GM18511 (cell line): ENCODE results near the gene EMP2.

Experiments used
- ATAC-seq: cut with Tn5 transposase; IDR thresholded peaks from one replicate; pipeline ENCODE4 v1.9.1; 2021; ENCODE audit warnings: mild to moderate bottlenecking, moderate library complexity; ENCODE audit not compliant: unreplicated experiment

Gene EMP2

DNA sequence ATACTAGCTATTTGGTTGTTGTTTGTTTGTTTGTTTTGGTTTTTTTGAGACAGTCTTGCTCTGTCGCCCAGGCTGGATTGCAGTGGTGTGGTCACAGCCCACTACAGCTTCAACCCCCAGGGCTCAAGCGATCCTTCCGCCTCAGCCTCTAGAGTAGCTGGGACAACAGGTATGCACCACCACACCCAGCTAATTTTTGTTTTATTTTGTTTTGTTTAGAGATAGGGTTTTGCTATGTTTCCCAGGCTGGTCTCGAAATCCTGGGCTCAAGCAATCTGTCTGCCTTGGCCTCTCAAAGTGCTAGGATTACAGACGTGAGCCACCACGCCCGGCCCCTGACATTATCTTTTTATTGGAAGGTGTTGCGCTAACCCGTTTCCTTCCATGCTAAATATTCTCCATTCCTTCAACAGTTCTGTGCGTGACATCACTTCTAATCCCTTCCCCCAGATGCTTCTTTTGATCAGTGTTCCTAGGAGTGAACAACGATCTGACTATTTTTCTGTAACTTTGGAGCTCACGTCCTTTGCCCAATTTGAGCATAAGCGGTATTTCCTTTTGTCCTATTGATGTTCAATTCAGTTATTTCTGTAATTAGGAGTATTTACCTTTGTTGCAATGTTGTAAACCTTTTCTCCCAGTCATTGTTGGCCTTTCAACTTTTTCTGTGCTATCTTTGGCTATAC, 30.2 kb upstream of the EMP2 start:
- ATAC-seq = no peak

DNA sequence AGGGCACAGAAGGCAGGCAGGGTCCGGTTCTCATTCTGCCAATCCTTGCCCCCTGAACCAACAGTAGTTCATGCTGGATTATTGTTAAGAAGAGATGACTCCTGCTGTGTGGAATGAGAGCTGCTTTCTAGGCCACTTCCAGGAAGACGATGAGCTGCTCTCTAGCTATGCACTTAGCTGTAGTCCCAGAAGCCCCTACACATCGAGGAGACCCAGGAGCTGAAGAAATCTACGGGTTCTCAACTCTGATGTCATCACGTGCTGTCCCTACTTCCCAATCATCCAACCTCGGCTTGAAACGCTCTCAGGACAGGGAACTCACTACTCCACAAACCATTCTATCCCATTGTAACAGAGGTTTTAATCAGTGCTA, 29.0 kb upstream of the EMP2 start:
- ATAC-seq = no peak

DNA sequence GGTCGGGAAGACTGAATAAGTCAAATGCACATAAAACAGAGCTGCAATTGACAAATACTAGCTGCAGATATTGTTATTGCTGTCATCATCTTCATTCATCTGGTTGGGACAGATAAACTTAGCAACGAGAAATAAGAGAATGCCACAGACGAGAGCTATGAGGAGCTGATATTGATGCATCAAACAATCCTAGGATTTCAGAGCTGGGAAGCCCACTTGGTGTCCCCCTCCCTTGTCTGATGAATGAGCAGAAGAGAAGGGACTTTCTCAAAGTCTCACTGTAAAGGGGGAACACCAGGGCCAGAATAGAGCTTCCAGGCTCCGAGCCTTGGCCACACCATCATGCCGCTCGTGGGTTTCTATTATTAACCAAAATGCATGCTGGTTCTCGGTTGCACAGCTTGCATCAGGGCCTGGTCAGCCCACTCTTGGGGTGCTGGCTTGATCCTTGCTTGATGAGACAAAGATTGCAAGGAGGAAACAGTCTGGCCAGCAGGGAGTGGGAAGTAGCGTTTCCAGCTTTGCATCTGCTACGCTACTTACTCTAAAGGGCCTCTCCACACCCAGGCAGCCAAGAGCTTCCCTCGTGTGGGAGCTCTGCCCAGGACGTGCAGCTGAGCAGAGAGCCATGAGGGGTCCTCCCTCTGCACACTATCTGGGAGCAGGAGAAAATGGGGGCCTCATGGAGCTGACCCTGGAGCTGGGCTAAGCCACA, 28.4 kb upstream of the EMP2 start:
- ATAC-seq = no peak

DNA sequence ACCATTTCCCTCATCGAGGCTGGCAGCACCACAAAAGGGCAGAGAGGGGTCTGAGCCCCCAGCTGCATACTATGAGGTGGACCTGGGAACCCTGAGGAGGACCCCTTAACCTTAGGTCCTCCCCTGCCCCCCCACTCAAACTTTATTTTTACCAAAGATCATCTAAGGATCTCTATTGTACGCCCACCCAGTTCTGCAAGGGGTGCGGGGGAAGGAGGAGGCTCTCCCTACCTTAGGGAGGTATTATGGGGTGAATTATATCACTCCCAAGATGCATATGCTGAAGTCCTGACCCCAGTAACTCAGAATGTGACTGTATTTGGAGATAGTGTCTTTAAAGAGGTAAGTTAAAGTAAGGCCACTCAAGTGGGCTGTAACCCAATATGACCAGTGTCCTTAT, 26.8 kb upstream of the EMP2 start:
- no peak for ATAC-seq

DNA sequence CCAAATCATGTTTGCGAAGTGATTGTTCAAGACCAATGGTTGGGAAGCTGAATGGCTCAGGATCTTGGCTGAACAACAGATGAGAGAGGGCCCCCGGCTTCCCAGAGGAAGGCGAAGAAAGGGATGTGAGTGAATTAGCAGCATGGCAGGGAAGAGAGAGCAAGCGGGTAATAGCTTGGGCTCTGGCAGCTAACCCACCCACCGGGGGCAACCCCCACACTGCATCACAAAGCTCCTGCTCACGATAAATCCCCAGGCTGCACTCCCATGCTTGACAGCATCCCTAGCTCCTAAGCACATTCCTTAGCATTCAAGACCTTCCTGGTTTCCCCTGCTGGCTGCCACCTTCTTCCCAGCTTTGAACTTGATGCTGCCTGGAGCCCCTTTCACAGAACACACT, 26.2 kb upstream of the EMP2 start:
- ATAC-seq = no peak

DNA sequence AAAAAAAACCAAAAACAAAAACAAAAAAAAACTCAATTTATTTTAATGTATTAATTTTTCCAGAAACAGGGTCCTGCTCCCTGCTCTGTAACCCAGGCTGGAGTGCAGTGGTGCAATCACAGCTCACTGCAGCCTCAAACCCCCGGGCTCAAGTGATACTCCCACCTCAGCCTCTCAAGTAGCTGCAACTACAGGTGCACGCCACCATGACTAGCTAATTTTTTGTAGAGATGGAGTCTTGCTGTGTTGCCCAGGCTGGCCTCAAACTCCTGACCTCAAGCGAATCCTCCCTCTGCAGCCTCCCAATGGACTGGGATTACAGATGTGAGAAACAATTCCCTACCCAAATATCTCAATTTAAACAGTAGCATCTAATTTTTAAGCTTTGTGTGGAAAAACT, 25.2 kb upstream of the EMP2 start:
- ATAC-seq = no peak

DNA sequence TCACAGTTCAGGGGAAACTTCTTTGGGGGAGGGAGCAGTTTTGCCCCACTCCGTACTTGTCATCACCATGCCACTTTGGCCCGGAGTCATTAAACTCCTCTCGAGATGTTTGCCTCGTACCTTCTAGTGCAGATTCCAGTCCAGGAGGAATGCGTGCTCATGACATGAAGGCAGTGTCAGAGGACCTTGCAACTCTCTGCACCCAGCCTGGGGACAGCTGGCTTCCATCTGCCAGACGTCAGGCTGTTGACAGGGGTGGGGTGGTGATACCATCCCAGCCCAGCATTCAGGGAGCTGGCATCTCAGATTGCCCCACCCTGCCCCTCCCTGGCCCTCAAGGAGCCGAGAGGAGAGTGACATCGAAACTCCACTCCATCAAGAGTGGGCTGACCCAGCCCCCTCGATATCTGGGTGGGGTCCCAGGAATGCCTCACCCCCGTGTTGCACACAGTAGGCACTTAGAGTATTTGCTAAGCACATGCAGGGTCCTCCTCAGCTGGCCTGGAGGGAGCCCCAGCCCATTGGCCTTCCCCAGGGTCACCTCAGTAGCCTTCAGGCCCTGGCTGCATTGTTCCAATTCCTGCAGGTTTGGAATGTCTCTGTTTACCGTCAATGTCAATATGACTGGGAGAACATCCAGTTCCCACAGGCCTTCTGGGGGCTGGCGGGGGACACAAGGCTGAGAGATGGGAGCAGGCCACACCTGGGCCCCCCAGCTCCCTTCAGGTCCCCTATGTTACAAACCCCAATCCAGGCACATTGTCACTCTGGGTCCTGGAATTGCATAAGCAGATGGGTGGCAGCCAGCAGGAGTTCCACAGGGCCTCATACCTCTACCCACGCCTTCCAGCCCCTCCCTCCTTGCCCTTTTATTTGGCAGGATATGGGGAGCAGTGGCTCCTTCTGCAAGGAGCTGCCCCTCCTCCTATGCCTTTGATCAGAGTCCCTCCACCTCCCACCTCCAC, 21.3 kb upstream of the EMP2 start:
- no peak for ATAC-seq

DNA sequence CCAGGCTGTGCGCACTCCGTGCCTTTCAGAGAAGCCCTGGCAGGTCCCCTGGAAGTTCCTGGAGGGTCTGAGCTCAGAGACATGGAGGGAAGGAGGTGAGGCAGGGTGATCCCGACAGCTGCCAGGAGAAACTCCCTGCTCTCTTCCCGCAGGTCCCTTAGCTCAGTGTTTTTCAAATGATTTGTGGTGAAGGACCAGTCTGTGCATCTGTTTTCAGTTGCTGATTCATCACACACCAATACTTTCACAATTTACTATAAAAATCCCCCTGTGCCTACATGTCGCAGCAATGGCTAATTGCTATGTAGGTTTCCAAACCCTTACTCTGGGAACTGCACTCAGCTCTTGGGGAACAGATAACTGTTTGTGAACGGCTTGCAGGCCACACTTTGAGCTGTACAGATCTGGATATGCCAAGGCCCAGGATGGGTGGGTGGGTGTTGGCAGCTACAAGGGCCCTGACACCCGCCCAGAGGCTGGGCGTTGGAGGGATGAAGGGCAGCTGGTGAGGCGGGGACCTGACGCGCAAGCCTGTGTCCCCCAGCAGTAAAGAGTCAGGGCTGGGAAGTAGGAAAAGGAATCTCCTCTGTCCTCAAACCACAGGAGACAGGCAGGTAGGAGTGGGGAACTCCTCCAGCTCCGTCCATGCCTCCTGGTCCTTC, 20.5 kb upstream of the EMP2 start:
- no peak for ATAC-seq

DNA sequence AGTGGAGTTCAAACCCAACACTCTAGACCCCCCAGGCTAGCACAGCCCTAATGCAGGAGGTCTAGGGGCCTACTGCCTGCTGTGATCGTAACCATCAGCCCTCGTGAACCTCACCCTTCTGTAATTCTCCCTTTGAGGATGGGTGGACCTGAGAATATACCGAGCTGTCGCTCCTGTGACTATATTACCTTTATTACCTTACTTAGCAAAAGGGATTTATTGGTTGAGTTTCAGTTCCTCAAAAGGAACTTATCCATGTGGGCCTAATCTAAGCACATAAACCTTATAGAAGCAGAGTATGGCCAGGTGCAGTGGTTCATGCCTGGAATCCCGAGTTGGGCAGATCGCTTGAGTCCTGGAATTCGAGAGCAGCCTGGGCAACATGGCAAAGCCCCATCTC, 19.2 kb upstream of the EMP2 start:
- ATAC-seq = no peak

DNA sequence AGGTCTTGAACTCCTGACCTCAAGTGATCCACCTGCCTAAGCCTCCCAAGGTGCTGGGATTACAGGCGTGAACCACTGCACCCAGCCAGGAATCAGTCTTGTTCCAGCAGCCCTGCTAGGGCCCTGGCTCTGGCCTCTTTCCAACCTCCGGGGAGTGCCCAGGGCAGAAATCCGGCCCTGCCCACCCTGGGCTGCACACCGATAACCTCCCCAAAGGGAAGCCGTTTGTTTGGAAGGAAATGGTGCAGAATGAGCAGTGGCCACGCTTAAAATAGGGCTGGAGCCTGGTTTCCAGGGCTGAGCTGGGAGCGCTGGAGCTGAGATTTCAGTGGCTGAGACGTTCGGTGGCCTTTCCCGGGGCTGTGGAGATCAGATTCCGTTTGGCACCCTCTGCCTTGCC, 17.8 kb upstream of the EMP2 start:
- ATAC-seq = no peak

DNA sequence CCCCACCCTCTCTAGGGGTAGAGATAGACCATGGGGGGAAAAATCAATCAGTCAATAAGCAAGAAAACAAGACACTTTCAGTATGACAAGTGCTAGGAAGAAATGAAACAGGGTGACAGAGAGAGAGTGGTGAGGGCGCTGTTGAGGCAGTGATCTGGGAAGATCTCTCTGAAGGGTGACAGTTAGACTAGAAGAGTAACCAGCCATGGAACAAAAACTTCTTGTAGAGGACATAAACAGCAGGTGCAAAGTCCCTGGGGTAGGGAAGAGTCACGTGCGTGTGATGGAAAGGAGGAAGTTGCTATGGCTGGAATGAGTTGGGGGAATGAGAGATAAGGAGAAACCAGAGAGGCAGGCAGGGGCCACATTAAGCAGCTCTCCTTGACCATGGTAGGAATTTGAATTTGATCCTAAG, 16.8 kb upstream of the EMP2 start:
- ATAC-seq = no peak

DNA sequence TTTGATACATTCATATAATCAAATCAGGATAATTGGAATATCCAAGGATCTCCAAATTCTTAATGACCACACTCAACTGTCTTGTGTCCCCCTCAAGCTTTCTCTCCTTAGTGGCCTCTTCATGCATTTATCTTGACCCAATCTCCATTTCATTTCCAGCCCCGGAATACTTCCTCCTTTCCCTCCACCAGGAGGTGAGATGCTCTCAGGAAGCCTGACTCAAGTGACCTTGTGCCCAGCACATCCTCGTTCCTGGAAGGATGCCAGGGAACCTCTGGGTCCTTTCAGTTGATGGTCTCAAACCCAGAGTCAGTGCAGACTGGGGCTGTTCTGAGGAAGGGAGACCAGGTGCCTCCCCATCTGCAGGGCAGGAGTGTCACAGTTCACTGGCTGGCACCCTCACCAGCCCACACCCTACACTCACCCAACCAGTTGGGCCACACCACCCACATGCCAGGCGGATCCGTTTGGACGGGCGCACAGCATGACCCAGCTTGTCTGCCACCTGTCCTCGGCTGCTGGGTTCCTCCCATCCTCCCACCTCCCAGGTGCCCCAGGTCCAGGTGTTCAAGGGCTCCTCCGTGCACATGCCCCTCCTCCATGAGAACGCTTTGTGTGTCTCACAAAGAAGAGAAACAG, 14.0 kb upstream of the EMP2 start:
- ATAC-seq = no peak

DNA sequence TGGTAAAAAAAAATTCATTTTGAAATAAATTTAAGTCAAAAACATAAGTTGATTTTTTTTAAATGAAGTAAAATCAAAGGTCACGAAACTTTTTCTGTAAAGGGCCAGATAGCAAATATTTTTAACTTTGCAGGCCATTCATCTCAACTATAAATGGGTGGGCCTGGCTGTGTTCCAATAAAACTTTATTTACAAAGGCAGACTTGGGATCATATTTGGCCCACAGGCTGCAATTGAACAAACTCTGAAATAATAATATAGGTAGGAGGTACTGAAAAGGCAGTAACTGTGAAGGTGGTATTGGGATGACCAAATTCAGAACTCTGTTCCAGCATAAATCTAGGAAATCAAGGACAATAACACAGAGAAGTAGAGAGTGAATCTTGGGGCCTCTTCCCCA, 12.2 kb upstream of the EMP2 start:
- ATAC-seq = no peak

DNA sequence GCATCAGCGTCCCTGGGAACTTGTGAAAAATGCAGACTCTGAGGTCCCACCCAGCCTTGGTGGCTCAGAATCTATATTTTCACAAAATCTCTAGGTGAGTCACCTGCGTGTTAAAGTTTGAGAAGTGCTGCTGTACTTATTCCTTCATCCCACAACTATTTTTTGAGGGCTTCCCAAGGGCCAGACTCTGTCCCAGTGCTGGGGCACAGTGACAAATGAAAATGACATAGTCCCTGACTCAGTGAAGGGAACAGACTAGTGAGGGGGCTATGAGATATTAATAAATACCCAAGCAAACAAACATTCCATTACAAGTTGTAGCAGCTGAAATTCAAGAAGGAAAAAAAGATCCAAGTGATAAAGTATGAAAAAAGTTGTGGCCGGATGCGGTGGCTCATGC, 9.9 kb upstream of the EMP2 start:
- no peak for ATAC-seq

DNA sequence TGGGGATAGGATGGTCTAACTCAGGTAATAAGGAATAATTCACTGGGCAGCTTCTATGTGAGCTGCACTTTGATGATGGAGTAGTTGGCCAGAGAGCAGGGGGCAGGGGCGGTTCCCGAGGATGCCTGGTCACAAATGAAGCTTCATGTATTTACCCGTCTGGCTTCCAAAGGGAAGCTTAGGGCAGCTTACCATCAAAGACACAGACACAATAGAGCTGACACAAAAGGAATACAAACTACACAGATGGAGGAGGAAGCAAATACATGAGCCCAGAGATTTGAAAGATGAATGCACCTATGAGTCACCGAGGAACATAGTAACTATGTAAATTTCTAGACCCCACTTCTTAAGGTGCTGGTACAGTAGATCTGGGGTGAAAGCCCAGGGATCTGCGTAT, 8.7 kb upstream of the EMP2 start:
- ATAC-seq = no peak

DNA sequence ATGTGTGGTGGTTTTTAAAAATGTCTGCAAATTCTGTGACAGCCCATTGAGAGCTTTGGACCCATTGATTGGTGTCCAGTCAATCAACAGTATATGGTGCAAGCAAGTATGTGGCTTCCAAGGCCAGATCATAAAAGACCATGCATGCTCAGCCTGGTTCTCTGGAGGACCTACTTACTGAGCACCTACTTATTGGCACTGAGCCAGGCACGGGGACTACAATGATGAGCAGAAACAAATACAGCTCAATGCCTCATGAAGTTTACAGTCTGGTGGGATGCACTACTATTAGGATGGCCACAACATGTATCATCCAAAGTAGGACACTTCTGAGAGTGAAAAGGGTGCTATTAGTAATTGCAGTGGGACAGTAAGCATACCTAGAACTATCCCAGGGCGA, 7.2 kb upstream of the EMP2 start:
- no peak for ATAC-seq

DNA sequence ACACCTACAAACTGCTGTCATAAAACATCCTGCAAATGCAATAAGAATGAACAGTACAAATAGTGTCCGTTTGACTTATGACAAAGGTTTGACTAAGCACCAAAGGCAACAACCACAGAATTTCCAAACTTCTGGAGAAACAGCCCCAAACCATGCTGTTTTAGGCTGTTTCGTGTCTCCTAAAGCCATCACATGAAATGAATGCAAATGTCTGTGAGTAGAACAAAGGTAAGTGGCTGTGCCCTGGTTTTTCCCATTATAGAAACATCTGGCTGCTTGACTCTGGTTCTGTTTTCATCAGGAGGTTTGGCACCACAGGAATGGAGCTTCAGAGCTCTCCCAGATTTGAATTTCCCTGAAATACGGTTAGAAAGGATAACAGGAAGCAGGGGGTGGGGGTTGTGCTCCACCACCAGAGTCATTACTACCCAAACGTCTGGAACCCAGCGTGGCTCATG, 4.6 kb upstream of the EMP2 start:
- ATAC-seq = no peak

DNA sequence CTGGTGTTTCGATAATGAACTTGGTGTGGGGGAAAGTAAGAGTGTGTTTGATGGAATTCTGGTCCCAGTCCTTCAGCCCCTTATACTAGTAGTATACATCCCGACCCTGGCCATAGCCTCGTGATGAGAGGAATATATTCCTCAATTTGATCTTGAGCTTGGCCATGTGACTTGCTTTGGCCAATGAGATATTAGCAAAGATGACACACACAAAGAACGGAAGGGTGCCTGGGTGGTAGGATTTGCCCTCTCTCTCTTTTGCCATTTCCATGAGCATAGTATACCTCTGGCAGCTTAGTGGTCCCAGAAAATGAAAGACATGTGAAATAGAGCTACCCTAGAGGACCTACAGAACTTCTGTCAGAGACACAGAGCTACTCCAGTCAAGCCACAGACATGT, 2.9 kb upstream of the EMP2 start:
- no peak for ATAC-seq

DNA sequence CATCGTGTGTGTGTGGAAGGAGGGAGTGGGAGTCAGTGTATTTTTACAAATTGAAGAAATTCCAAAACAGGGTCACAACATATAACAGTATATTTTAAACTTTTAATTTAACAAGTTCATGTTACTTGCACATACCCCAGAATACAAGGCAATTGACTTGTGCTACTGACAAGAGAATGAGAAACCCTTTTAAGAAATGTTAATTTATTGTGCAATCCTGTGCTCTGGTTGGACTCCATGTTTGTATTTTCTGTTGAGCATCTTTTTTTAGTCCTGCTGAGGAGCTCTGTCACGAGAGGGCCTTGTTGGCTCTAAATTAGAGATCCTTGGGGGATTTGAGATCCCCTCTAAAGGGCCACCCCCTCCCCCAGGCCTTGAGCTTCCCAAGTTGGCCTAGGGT, 1.1 kb upstream of the EMP2 start:
- no peak for ATAC-seq

DNA sequence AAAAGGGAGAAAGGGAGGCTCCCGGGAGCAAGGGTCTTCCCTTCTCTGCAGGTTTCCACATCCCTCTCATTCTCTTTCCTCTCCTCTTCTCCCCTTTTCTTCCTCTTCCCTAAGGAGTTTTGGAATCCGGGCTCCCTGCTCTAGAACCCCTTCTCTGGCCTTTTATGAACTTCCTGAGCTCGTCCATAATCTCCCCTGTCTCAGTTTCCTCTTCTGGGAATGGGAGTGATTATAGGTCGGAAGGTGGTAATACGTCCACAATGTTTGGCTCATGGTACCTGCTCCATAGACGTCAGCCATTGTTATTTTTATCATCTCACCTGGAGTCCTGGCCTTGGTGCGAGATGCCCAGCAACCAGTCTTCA, 467 bp upstream of the EMP2 start:
- ATAC-seq = no peak

DNA sequence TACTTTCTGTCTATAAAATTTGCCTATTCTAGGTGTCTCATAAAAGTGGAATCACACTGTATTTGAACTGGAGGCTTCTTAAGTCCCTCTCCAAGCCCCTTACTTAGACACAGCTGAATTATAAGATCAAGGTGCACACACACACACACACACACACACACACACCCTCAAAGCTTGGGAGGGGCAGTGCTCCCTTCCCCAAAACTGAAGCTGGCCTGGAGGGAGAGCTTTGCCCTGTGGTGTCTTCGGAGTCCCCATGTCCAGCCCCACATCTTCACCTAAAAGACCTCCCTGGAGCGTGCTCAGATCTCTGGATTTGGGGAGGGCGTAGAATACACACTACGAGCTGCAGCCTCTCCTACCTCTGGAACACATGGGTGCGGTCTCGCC, 828 bp downstream of the EMP2 start:
- ATAC-seq = no peak
